RWPE1 (cell line): ENCODE results near the gene KAZN.
A peak's percentile ranks its signal among the peaks of the same experiment; 100 is the strongest.

Source experiments
- CTCF ChIA-PET: fragments of 350-600 bp; sonication (Branson Sonifier 250); formaldehyde crosslinking; extraction: SDS; loops from one replicate; lab custom pipeline; 2021; lab: Yijun Ruan, JAX
- POLR2A ChIA-PET: fragments of 400-600 bp; formaldehyde crosslinking; extraction: SDS; loops from one replicate; lab custom pipeline; 2020; ENCODE audit warnings: antibody characterized with exemption; ENCODE audit not compliant: low non-redundant PET; lab: Yijun Ruan, JAX
- DNase-seq: peaks from one replicate; pipeline ENCODE4 v3.0.0; 2012; ENCODE audit warnings: low spot score
- H3K27ac ChIP-seq: fragments of 450-650 bp; 2 replicates; pipeline ENCODE4 v1.5.1; 2017
- TF ChIP-seq, protein P1 (sequence below): fragments of 450-650 bp; conservative IDR thresholded peaks from 2 replicates; pipeline ENCODE4 v1.5.1; 2017; ENCODE audit warnings: low read depth, mild to moderate bottlenecking

Gene KAZN

DNA sequence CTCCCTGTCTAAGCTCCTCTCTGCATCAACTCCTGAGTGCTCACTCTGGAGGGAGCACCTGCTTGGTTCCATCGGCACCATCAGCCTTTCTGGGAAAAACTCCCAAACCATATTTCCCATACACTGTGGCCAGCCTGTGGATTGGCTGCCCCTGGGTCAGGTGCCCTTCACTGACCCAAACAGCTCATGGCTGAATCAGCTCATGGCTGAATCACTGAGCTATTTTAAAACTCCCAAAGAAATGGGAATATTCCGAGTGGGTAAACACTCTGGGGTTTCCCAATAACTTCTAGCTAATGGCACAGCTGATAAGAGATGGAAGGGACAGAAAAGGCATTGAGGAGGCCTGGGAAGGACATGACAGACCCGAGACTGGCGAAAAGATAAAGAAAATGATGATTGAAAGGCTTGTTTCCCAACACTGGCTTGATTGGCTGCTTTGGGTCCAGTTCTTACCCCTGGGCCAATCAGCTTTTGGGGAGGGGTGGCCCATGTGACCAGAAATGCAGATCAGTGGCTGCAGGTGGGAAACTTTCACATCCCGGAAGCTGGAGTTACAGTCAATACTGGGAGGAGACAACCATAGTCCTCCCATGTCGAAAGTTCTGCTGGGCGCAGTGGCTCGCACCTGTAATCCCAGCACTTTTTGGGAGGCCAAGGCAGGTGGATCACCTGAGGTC, 37.3 kb upstream of the KAZN start:
- CTCF ChIA-PET = no interaction called here
- POLR2A ChIA-PET = no interaction called here
- no peak overlapping the region for H3K27ac ChIP-seq
- TF ChIP-seq, protein P1, sequence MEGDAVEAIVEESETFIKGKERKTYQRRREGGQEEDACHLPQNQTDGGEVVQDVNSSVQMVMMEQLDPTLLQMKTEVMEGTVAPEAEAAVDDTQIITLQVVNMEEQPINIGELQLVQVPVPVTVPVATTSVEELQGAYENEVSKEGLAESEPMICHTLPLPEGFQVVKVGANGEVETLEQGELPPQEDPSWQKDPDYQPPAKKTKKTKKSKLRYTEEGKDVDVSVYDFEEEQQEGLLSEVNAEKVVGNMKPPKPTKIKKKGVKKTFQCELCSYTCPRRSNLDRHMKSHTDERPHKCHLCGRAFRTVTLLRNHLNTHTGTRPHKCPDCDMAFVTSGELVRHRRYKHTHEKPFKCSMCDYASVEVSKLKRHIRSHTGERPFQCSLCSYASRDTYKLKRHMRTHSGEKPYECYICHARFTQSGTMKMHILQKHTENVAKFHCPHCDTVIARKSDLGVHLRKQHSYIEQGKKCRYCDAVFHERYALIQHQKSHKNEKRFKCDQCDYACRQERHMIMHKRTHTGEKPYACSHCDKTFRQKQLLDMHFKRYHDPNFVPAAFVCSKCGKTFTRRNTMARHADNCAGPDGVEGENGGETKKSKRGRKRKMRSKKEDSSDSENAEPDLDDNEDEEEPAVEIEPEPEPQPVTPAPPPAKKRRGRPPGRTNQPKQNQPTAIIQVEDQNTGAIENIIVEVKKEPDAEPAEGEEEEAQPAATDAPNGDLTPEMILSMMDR = no peak
- peak; percentile 46 for DNase-seq

DNA sequence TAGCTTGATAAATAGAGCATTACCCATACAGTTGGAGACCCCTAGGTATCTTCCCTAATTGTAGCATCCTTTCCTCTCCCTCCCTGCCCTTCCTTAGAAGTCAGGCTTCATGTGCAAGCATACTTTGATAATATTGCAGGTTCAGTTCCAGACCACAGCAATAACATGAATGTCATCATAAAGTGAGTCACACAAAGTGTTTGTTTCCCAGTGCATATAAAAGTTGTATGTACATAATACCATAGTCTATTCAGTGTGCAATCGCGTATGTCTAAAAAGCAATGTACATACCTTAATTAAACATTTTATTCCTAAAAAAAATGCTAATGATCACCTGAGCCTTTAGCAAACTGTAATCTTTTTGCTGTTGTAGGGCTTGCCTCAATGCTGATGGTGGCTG, 33.4 kb upstream of the KAZN start:
- no peak overlapping the region for H3K27ac ChIP-seq
- POLR2A ChIA-PET = no interaction called here
- CTCF ChIA-PET = no interaction called here
- TF ChIP-seq, protein P1 = no peak
- DNase-seq = no peak

DNA sequence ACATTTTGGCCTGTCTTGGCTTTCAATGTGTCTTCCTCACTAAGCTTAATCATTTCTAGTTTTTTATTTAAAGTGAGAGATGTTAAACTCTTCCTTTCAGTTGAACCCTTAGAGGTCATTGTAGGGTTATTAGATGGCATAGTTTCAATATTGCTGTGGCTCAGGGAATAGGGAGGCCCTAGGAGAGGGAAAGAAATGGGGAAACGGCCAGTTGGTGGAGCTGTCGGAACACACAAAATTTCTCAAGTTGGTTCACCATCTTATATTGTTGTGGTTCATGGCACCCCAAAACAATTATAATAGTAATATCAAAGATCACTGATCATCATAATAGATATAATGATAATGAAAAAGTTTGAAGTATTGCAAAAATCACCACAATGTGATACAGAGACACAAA, 31.4 kb upstream of the KAZN start:
- TF ChIP-seq, protein P1 = no peak
- no peak overlapping the region for H3K27ac ChIP-seq
- CTCF ChIA-PET = no interaction called here
- no peak for DNase-seq
- POLR2A ChIA-PET = no interaction called here

DNA sequence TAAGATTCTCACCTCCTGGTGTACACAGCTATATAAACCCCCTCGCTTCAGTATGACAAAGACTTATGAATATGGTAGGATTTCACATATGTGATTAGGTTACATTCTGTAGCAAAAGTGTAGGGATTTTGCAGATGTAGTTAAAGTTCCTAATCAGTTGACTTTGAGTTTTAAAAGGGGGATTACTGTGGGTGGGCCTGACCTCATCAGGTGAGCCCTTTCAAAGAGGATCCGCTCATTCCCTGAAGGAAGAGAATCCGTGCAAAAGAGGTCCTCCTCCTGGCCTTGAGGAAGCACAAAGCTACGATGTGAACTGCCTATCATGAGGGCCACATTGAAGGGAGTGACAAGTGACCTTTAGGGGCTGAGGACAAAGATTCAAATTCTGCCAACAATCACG, 30.6 kb upstream of the KAZN start:
- TF ChIP-seq, protein P1 = no peak
- CTCF ChIA-PET = no interaction called here
- DNase-seq = no peak
- POLR2A ChIA-PET = no interaction called here
- H3K27ac ChIP-seq = no peak overlapping the region

DNA sequence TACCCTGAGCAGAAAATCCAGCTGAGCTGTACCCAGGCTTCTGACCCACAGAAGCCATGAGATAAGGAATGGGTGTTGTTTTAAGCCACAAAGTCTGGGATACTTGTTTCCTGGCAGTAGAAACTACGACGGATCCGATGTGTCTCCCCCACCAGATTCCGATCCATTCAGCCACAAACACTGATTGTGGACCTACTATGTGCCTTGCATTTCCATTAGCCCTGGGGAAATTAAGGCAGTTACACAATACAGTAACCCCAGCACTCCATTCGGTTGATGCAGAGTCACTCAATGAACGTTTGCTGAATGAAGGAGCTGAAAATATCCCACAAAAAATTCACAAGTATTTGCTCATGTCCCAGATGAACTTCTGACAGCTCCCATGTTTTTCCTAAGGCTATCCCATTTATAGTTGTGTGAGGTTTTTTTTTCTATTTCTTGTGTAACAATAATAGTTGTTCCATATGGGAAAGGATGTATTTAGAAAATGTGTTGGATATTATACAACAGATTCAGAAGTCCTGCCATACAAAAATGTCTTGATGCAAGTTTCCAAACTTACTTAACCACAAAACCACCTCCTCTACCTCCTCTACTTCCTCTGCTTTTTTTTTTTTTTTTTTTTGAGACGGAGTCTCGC, 29.6 kb upstream of the KAZN start:
- DNase-seq = no peak
- POLR2A ChIA-PET = no interaction called here
- no peak overlapping the region for H3K27ac ChIP-seq
- CTCF ChIA-PET = interaction anchor here (0.6 kb wide), 1 partner anchor 316 kb away, joined by 3 read pairs; no protein-coding TSS in a partner anchor
- TF ChIP-seq, protein P1 = no peak

DNA sequence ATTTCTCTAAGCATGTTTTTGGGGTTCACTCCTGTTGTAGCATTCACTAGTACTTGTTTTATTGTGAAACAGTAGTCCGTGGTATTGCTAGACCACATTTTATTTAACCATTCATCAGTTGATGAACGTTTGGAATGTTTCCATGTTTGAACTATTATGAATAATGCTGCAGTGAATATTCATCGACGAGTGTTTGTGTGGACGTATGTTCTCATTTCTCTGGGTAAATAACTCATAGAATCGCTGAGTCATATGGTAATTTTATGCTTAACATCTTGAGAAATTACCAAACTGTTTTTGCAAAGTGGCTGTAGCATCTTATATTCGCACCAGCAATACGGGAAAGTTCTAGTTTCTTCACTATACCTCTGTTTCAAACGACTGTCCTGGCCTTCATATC, 28.0 kb upstream of the KAZN start:
- POLR2A ChIA-PET = no interaction called here
- no peak for DNase-seq
- TF ChIP-seq, protein P1 = no peak
- H3K27ac ChIP-seq = no peak overlapping the region
- CTCF ChIA-PET = interaction anchor here (0.6 to 0.7 kb wide), 3 partner anchors 320 to 476 kb away, joined by 3 to 9 read pairs (median 4); no protein-coding TSS in a partner anchor
